Measurements from ENCODE around the gene CEBPA. TPM values are rescaled to one million over a fixed set of nuclear protein-coding genes. Genes with fewer than 3 reads are reported as not detected.

CEBPA gene
- total and polyA plus RNA-seq, 7 donors, result 5.8 to 50.7 (median 9.8) TPM

DNA sequence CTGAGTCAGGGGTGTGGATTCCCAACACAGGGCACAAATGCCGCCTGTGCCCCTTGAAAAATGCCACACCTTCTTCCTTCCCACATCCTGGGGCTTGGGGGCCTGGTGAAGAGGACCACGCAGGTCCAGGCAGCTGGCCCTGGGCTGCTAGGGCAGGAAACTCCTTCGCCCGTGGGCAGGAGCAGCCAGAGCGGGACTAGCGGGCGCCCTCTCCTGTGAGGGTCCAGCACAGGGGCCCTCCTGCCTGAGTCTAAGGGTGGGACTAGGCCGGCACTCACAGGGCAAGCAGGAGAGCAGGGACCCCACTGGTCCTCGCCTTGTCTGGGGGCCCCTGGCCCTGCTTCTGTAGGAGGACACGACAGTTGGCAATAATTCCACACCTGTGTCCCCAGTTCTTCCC lies 7.5 kb upstream of the CEBPA start:
- no peaks in the 10 kb centered on the region for H3K36me3 ChIP-seq (ENCODE audit: insufficient read depth in 1 of 2, low read depth in 1 of 2)
- no peaks in the 10 kb centered on the region for H3K9me3 ChIP-seq
- TF ChIP-seq CTCF (IDR thresholded peaks at IDR 0.05), result no peak
- DNase-seq (no peak), ATAC-seq (no peak)
- peaks cover 19% of the 10 kb centered on the region for H3K4me1 ChIP-seq
- H3K27ac ChIP-seq, result no peak overlapping the region
- H3K4me3 ChIP-seq, result no peak overlapping the region
- intact Hi-C loops (cut with DNase I), result no loop called here
- WGBS, 3 donors, result 73 to 92% (median 84%) methylated on average over 10 of the region's 10 CpGs
- H3K27me3 ChIP-seq (ENCODE audit: insufficient read depth in 3 of 3, low read length in 2 of 3), result no peaks in the 10 kb centered on the region

GRCh38 chr19:33306853-33307792 lies 4.8 kb upstream of the CEBPA start:
- intact Hi-C loops (cut with DNase I), result no loop called here
- peak in 3 of 4 donors; percentile 22 to 33 (median 26) for ATAC-seq
- no peaks in the 10 kb centered on the region for H3K27me3 ChIP-seq (ENCODE audit: insufficient read depth in 3 of 3, low read length in 2 of 3)

GRCh38 chr19:33306191-33306590 lies 3.9 kb upstream of the CEBPA start:
- Histone ChIP-seq H3K9me3 (no peaks in the 10 kb centered on the region), H3K36me3 (ENCODE audit: insufficient read depth in 1 of 2, low read depth in 1 of 2) (no peaks in the 10 kb centered on the region), H3K27me3 (ENCODE audit: insufficient read depth in 3 of 3, low read length in 2 of 3) (no peaks in the 10 kb centered on the region), H3K4me3 (no peak overlapping the region), H3K27ac (peak overlapping the region; percentile 65), H3K4me1 (peaks cover 24% of the 10 kb centered on the region)
- DNase-seq (no peak), ATAC-seq (no peak)
- intact Hi-C loops (cut with DNase I), result no loop called here
- no peak for TF ChIP-seq CTCF (IDR thresholded peaks at IDR 0.05)
- 91 to 95% (median 92%) methylated on average over 5 of the region's 5 CpGs for WGBS, 3 donors

More at GRCh38 chr19:33306853-33307792, 4.8 kb upstream of the CEBPA start:
- H3K9me3 ChIP-seq, result no peaks in the 10 kb centered on the region
- 66 to 78% (median 70%) methylated on average over 12 of the region's 12 CpGs for WGBS, 3 donors
- no peak for TF ChIP-seq CTCF (IDR thresholded peaks at IDR 0.05)
- H3K27ac ChIP-seq, result peak overlapping the region; percentile 65
- peak in 1 of 2 donors; percentile 62 for DNase-seq
- peaks cover 27% of the 10 kb centered on the region for H3K4me1 ChIP-seq
- H3K4me3 ChIP-seq, result no peak overlapping the region
- H3K36me3 ChIP-seq (ENCODE audit: insufficient read depth in 1 of 2, low read depth in 1 of 2), result no peaks in the 10 kb centered on the region

DNA sequence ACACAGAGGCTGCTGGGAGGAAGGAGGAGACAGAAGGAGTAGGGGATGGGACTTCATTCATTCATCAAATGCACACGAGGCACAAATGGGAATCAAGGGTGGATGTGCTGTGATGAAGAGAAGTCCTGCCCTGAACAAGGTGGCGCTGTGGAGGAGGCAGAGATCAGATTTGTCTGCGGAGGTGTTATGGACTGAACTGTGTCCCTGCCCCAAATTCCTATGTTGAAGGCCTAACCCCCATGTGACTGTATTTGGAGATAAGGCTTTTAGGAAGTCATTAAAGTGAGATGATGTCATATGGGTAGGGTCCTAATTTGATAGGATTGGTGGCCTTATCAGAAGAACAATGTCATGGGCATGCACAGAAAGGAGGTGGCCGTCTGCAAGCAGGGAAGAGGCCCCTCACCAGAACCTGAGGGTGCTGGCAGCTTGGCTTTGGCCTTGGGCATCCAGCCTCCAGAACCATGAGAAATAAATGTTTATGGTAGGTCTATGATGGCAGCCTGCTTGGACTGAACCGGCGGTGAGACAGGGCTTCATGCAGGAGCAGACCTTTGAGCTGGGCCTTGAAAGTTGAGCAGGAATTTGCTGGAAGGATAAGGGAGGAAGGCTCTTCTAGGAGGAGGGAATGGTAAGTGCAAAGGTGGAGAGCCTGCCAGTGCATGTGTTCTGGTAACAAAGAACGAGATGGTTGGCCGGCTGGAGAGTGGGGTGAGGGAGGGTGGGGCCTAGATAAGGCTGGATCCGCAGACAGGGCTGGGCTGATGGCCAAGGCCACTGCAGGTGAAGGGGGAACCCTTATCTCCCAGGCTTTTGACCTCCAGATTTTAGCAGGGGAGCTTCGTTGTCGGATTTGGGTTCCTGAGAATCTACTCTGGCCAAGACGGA lies 2.7 kb upstream of the CEBPA start:
- ATAC-seq (no peak), DNase-seq (no peak)
- no peak for TF ChIP-seq CTCF (IDR thresholded peaks at IDR 0.05)
- H3K36me3 ChIP-seq (ENCODE audit: insufficient read depth in 1 of 2, low read depth in 1 of 2), result no peaks in the 10 kb centered on the region
- WGBS, 3 donors, result 84 to 90% (median 89%) methylated on average over 12 of the region's 12 CpGs
- H3K27me3 ChIP-seq (ENCODE audit: insufficient read depth in 3 of 3, low read length in 2 of 3), result no peaks in the 10 kb centered on the region
- H3K4me3 ChIP-seq, result peak overlapping the region; percentile 86
- no peaks in the 10 kb centered on the region for H3K9me3 ChIP-seq
- intact Hi-C loops (cut with DNase I), result loop anchor here (5.0 kb wide), 3 partner anchors 67 to 82 kb away; partner anchors contain the start of gene CEBPG (in 2 of the 2)
- peaks cover 26% of the 10 kb centered on the region for H3K4me1 ChIP-seq
- H3K27ac ChIP-seq, result peak overlapping the region; percentile 91

Data from psoas muscle (tissue), 8 donors.